Nephron progenitor cell (in vitro differentiated cells): ENCODE results near the gene SYNDIG1.

Experiments used
- DNase-seq: peaks from one replicate; pipeline ENCODE4 v3.0.0; 2021
- H3K27ac Mint-ChIP-seq: 2 replicates; pipeline ENCODE4 v1.8.0; 2021; ENCODE audit warnings: mild to moderate bottlenecking, moderate library complexity, mixed read lengths
- H3K27me3 Mint-ChIP-seq: 2 replicates; pipeline ENCODE4 v1.8.0; 2021; ENCODE audit warnings: mild to moderate bottlenecking, low read depth, mixed read lengths; ENCODE audit not compliant: poor library complexity
- H3K36me3 Mint-ChIP-seq: 2 replicates; pipeline ENCODE4 v1.8.0; 2021; ENCODE audit warnings: low read depth, mixed read lengths
- H3K4me1 Mint-ChIP-seq: 2 replicates; pipeline ENCODE4 v1.8.0; 2021; ENCODE audit warnings: mixed read lengths
- H3K4me3 Mint-ChIP-seq: 2 replicates; pipeline ENCODE4 v1.8.0; 2021; ENCODE audit warnings: mild to moderate bottlenecking, moderate library complexity, mixed read lengths
- H3K9me3 Mint-ChIP-seq: 2 replicates; pipeline ENCODE4 v1.8.0; 2021; ENCODE audit warnings: mild to moderate bottlenecking, moderate library complexity, mixed read lengths
- CTCF ChIP-seq: fragments of 200-600 bp; sonication (generic); IDR thresholded peaks from 2 replicates; pipeline ENCODE4 v1.5.0; 2021; ENCODE audit warnings: antibody characterized with exemption

SYNDIG1 gene

DNA sequence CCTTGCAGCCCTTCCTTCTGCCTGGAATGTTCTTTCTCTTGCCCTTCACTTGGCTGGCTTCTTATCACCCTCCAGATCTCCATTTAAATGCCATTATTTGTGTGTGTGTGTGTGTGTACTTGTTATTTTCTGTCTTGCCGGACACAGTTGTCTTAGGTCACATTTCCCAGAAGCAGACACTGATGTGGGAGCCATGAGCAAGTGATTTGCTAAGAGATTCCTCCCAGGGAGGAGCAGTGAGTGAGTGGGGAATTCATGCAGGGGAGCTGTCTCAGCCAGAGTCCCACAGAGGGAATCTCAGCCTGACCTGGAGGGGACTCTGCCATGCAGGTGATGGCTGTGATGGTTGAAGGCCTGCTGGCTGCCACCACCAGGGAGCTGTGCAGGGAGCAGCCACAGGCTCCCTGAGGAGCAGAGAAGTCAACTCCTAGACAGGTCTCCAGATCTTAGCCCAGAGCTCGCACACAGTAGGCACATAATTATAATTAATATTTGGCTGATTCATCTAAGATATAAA is 96.5 kb downstream of the SYNDIG1 start:
- Mint-ChIP-seq H3K9me3 (peaks cover 36% of the 10 kb centered on the region), H3K27ac (peak overlapping the region; percentile 43), H3K4me1 (peaks cover 15% of the 10 kb centered on the region), H3K27me3 (peaks cover 20% of the 10 kb centered on the region), H3K36me3 (peaks cover 5% of the 10 kb centered on the region), H3K4me3 (no peak overlapping the region)
- no peak for TF ChIP-seq CTCF
- no peak for DNase-seq

- no peak for DNase-seq
- Mint-ChIP-seq H3K9me3 (peaks cover 29% of the 10 kb centered on the region), H3K4me3 (no peak overlapping the region), H3K4me1 (peaks cover 10% of the 10 kb centered on the region), H3K27me3 (peaks cover 20% of the 10 kb centered on the region), H3K36me3 (peaks cover 5% of the 10 kb centered on the region), H3K27ac (no peak overlapping the region)
- TF ChIP-seq CTCF = no peak
These were observed 97.2 kb downstream of the SYNDIG1 start for GRCh38 chr20:24566656-24567055.

DNA sequence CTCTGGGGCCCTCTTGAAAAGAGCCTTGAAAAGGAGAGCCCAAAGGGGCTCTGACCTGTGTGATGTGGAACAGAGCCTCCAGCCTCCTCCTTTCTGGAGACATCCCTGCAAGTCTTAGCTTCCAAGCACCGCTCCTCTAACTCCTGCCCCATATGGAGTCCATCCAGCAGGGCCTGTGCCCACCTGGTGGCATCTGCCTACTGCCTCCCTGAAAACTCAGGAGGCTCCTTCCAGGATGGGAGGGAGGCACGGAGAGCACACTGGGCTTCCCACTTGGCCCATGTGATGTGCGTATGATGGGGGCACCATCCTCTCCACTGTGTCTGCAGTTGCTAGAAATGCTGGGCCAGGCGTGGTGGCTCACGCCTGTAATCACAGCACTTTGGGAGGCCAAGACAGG is 98.1 kb downstream of the SYNDIG1 start:
- Mint-ChIP-seq H3K4me1 (peaks cover 10% of the 10 kb centered on the region), H3K9me3 (peaks cover 27% of the 10 kb centered on the region), H3K27ac (no peak overlapping the region), H3K27me3 (peaks cover 24% of the 10 kb centered on the region), H3K4me3 (no peak overlapping the region), H3K36me3 (peaks cover 5% of the 10 kb centered on the region)
- TF ChIP-seq CTCF = no peak
- no peak for DNase-seq

- no peak for TF ChIP-seq CTCF
- no peak for DNase-seq
- Mint-ChIP-seq H3K9me3 (peaks cover 14% of the 10 kb centered on the region), H3K4me1 (peaks cover 10% of the 10 kb centered on the region), H3K27ac (no peak overlapping the region), H3K27me3 (peaks cover 29% of the 10 kb centered on the region), H3K36me3 (peaks cover under 1% of the 10 kb centered on the region), H3K4me3 (no peak overlapping the region)
These were observed 99.4 kb downstream of the SYNDIG1 start for GRCh38 chr20:24568842-24569241.

- no peak for TF ChIP-seq CTCF
- no peak for DNase-seq
- Mint-ChIP-seq H3K27ac (no peak overlapping the region), H3K36me3 (no peaks in the 10 kb centered on the region), H3K9me3 (no peaks in the 10 kb centered on the region), H3K4me3 (no peak overlapping the region), H3K27me3 (peaks cover 23% of the 10 kb centered on the region), H3K4me1 (no peaks in the 10 kb centered on the region)
These were observed 101.7 kb downstream of the SYNDIG1 start for GRCh38 chr20:24571159-24571558.

DNA sequence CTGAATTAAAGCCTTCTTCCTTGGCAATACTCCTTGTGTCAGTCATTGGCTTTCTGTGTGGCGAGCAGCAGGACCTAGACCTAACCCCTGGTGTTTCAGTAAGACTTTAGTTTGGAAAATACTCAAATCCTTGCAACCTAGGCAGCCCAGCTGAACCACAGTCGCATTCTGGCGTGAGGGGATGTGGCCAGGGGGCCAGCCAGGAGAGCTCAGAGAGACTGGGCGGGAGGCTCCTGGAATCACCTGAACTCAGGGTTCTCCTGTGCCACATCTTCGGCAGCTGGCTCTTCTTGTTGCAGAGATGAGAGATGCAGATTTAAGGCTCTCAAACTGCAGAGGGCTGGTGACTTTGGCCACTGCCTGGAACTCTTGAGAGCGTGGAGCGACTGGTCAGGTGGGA is 102.7 kb downstream of the SYNDIG1 start:
- no peak for TF ChIP-seq CTCF
- no peaks in the 10 kb centered on the region for H3K9me3 Mint-ChIP-seq
- no peak for DNase-seq
- no peak overlapping the region for H3K4me3 Mint-ChIP-seq
- H3K27ac Mint-ChIP-seq = no peak overlapping the region
- H3K27me3 Mint-ChIP-seq = peaks cover 21% of the 10 kb centered on the region
- no peaks in the 10 kb centered on the region for H3K36me3 Mint-ChIP-seq
- no peaks in the 10 kb centered on the region for H3K4me1 Mint-ChIP-seq
